ENCODE results near the gene PPP1R13L. TPM values are rescaled to one million over a fixed set of nuclear protein-coding genes. Genes with fewer than 3 reads are reported as not detected.

Gene PPP1R13L
- total and polyA plus RNA-seq, 2 donors (not counting 1 experiment from before 2014, with no cell fraction given) = 3.0 to 5.8 TPM

DNA sequence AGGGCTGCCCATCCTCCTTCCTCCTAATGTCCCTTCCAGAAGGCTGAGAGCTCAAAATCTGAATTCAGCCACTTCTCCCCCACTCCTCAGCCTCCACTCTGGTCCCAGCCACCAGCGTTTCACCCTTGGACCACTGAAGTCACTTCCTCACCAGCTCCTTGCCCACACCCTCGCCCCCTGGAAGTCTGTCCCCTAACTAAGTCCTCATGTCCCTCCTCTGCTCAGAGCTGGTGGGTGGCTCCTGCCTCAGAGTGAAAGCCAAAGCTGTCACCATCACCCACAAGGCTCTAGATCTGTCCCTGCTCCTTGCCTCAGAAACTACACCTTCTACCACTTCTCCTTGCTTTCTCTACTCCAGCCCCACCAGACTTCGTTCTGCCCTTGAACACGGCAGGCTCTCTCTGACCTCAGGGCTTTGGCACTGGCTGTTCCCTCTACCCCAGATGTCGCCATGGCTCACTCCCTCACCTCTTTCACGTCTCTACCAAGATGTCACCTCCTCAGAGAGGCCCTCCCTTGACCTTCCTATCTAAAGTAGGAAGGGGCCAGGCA, 17.2 kb upstream of the PPP1R13L start:
- no peaks in the 10 kb centered on the region for H4K20me1 ChIP-seq (ENCODE audit: control insufficient read depth, extremely low read depth, insufficient read depth, low read length)
- H3K9ac ChIP-seq (ENCODE audit: insufficient read depth, low read length) = no peak overlapping the region
- no peak overlapping the region for H3K4me3 ChIP-seq (replicated peaks in 1 of 4; ENCODE audit: control extremely low read depth in 1 of 4, insufficient read depth in 1 of 4, low read depth in 3 of 4, low read length in 4 of 4)
- H3K27me3 ChIP-seq (ENCODE audit: control insufficient read depth, insufficient read depth, low read length) = no peaks in the 10 kb centered on the region
- H3K79me2 ChIP-seq (ENCODE audit: control insufficient read depth, insufficient read depth, low read length) = peaks cover 21% of the 10 kb centered on the region
- H3K4me1 ChIP-seq (ENCODE audit: control insufficient read depth, extremely low read depth, insufficient read depth, low read length) = peaks cover 21% of the 10 kb centered on the region
- H3K4me2 ChIP-seq (ENCODE audit: extremely low read depth, insufficient read depth, low read length) = peak overlapping the region; percentile 40
- H3K9me3 ChIP-seq (ENCODE audit: control insufficient read depth, insufficient read depth, low read depth, low read length) = no peaks in the 10 kb centered on the region
- H3K27ac ChIP-seq (ENCODE audit: insufficient read depth, low read length) = no peak overlapping the region
- TF ChIP-seq CTCF (conservative IDR thresholded peaks at IDR 0.05 in 1 of 2, IDR thresholded peaks at IDR 0.05 in 1 of 2; ENCODE audit: low read depth in 1 of 2, low read length in 2 of 2) (no peak), EZH2 (IDR thresholded peaks at IDR 0.05; ENCODE audit: low read length, missing control alignments) (no peak)
- no peak overlapping the region for H2AFZ ChIP-seq (ENCODE audit: low read length)
- DNase-seq (ENCODE audit: low read depth in 2 of 2) = no peak
- peaks cover 12% of the 10 kb centered on the region for H3K36me3 ChIP-seq (ENCODE audit: control insufficient read depth, insufficient read depth, low read length)

- no peak for DNase-seq (ENCODE audit: low read depth in 2 of 2)
- Histone ChIP-seq H3K4me3 (replicated peaks in 1 of 4; ENCODE audit: control extremely low read depth in 1 of 4, insufficient read depth in 1 of 4, low read depth in 3 of 4, low read length in 4 of 4) (no peak overlapping the region), H3K4me2 (ENCODE audit: extremely low read depth, insufficient read depth, low read length) (no peak overlapping the region), H4K20me1 (ENCODE audit: control insufficient read depth, extremely low read depth, insufficient read depth, low read length) (no peaks in the 10 kb centered on the region), H3K4me1 (ENCODE audit: control insufficient read depth, extremely low read depth, insufficient read depth, low read length) (peaks cover 21% of the 10 kb centered on the region), H3K79me2 (ENCODE audit: control insufficient read depth, insufficient read depth, low read length) (peaks cover 21% of the 10 kb centered on the region), H3K27ac (ENCODE audit: insufficient read depth, low read length) (no peak overlapping the region), H3K27me3 (ENCODE audit: control insufficient read depth, insufficient read depth, low read length) (no peaks in the 10 kb centered on the region), H3K9ac (ENCODE audit: insufficient read depth, low read length) (no peak overlapping the region), H2AFZ (ENCODE audit: low read length) (no peak overlapping the region), H3K9me3 (ENCODE audit: control insufficient read depth, insufficient read depth, low read depth, low read length) (no peaks in the 10 kb centered on the region), H3K36me3 (ENCODE audit: control insufficient read depth, insufficient read depth, low read length) (peaks cover 12% of the 10 kb centered on the region)
- no peak for TF ChIP-seq CTCF (conservative IDR thresholded peaks at IDR 0.05 in 1 of 2, IDR thresholded peaks at IDR 0.05 in 1 of 2; ENCODE audit: low read depth in 1 of 2, low read length in 2 of 2)
- TF ChIP-seq EZH2 (IDR thresholded peaks at IDR 0.05; ENCODE audit: low read length, missing control alignments) = no peak
Observed at GRCh38 chr19:45420871-45421270, 16.0 kb upstream of the PPP1R13L start.

- Histone ChIP-seq H2AFZ (ENCODE audit: low read length) (no peak overlapping the region), H3K9me3 (ENCODE audit: control insufficient read depth, insufficient read depth, low read depth, low read length) (no peaks in the 10 kb centered on the region), H3K79me2 (ENCODE audit: control insufficient read depth, insufficient read depth, low read length) (peaks cover 21% of the 10 kb centered on the region), H3K4me1 (ENCODE audit: control insufficient read depth, extremely low read depth, insufficient read depth, low read length) (peaks cover 16% of the 10 kb centered on the region), H3K9ac (ENCODE audit: insufficient read depth, low read length) (no peak overlapping the region), H3K36me3 (ENCODE audit: control insufficient read depth, insufficient read depth, low read length) (peaks cover 12% of the 10 kb centered on the region), H3K4me2 (ENCODE audit: extremely low read depth, insufficient read depth, low read length) (no peak overlapping the region), H3K27ac (ENCODE audit: insufficient read depth, low read length) (no peak overlapping the region), H4K20me1 (ENCODE audit: control insufficient read depth, extremely low read depth, insufficient read depth, low read length) (no peaks in the 10 kb centered on the region), H3K4me3 (replicated peaks in 1 of 4; ENCODE audit: control extremely low read depth in 1 of 4, insufficient read depth in 1 of 4, low read depth in 3 of 4, low read length in 4 of 4) (no peak overlapping the region), H3K27me3 (ENCODE audit: control insufficient read depth, insufficient read depth, low read length) (no peaks in the 10 kb centered on the region)
- DNase-seq (ENCODE audit: low read depth in 2 of 2) = no peak
- TF ChIP-seq CTCF (conservative IDR thresholded peaks at IDR 0.05 in 1 of 2, IDR thresholded peaks at IDR 0.05 in 1 of 2; ENCODE audit: low read depth in 1 of 2, low read length in 2 of 2) (no peak), EZH2 (IDR thresholded peaks at IDR 0.05; ENCODE audit: low read length, missing control alignments) (no peak)
Observed at GRCh38 chr19:45420356-45420755, 15.5 kb upstream of the PPP1R13L start.
